Transverse colon (tissue), 4 donors: ENCODE data around the gene RASEF.

Source experiments
- CTCF ChIP-seq, 5 experiments: fragments of 200-600 bp in 3 of 5; fragments of 450-650 bp in 2 of 5; sonication (generic) in 3 of 5; IDR thresholded peaks; 1 replicate in 2 of 5; 2 replicates in 3 of 5; pipeline ENCODE4 v1.5.1; 2016 to 2017; ENCODE audit warnings: antibody characterized with exemption in 5 of 5, inconsistent platforms in 3 of 5, mild to moderate bottlenecking in 2 of 5, moderate library complexity in 1 of 5
- EP300 ChIP-seq: sonication (generic); formaldehyde crosslinking; IDR thresholded peaks from one replicate; pipeline ENCODE4 v1.6.1; 2017; ENCODE audit warnings: antibody characterized with exemption, low read depth
- POLR2A ChIP-seq: fragments of 450-650 bp; IDR thresholded peaks from one replicate; pipeline ENCODE4 v1.6.1; 2016; ENCODE audit warnings: antibody characterized with exemption, mild to moderate bottlenecking, moderate library complexity
- POLR2AphosphoS5 ChIP-seq, 3 donors: sonication (generic); formaldehyde crosslinking; IDR thresholded peaks; one replicate each; pipeline ENCODE4 v1.6.1; 2016; ENCODE audit warnings: antibody characterized with exemption in 3 of 3

GRCh38 chr9:83056174-83056573 is 6.8 kb downstream of the RASEF start:
- no peak for TF ChIP-seq CTCF (IDR thresholded peaks at IDR 0.05)
- TF ChIP-seq POLR2AphosphoS5 (IDR thresholded peaks at IDR 0.05), result no peak
- no peak for TF ChIP-seq POLR2A
- TF ChIP-seq EP300, result no peak
